Esophagus squamous epithelium (tissue), 5 donors: Measurements from ENCODE around the gene DNER. TPM values are rescaled to one million over a fixed set of nuclear protein-coding genes. Genes with fewer than 3 reads are reported as not detected.
"Not testable (repeated sequence)": the region's sequence is repeated elsewhere in the genome, so short reads cannot be mapped to it uniquely, and the experiment has no call there.

Experiments
- DNase-seq: peaks from one replicate; lab custom pipeline; 2025; lab: John Stamatoyannopoulos, UW
- H3K27ac ChIP-seq, 4 donors: fragments of 200-600 bp; sonication (generic); one replicate each; pipeline ENCODE4 v1.5.1; 2016 to 2019; ENCODE audit warnings: mild to moderate bottlenecking in 1 of 4
- H3K27me3 ChIP-seq, 4 donors: fragments of 200-600 bp; sonication (generic); 1 replicate in 3 of 4; 2 replicates in 1 of 4; pipeline versions ENCODE4 v1.5.1 to v1.6.0; 2017 to 2021; ENCODE audit warnings: antibody characterized with exemption in 1 of 4
- H3K36me3 ChIP-seq, 3 donors: fragments of 200-600 bp; sonication (generic); one replicate each; pipeline ENCODE4 v1.5.1; 2016 to 2019
- H3K4me1 ChIP-seq, 3 donors: fragments of 200-600 bp; sonication (generic); one replicate each; pipeline ENCODE4 v1.5.1; 2017 to 2019
- H3K4me3 ChIP-seq, 4 donors: fragments of 200-600 bp; sonication (generic); 1 replicate in 3 of 4; 2 replicates in 1 of 4; pipeline ENCODE4 v1.5.1; 2016 to 2019; ENCODE audit warnings: mild to moderate bottlenecking in 2 of 4, moderate library complexity in 1 of 4
- H3K9me3 ChIP-seq, 3 donors: fragments of 200-600 bp; sonication (generic); one replicate each; pipeline ENCODE4 v1.5.1; 2016 to 2019
- POLR2A ChIP-seq, 4 donors: fragments of 450-650 bp; IDR thresholded peaks; one replicate each; pipeline ENCODE4 v1.6.1; 2017; ENCODE audit warnings: antibody characterized with exemption in 4 of 4, mild to moderate bottlenecking in 4 of 4, moderate library complexity in 3 of 4
- WGBS, 2 donors: methylation state at CpG; one replicate each; pipeline ENCODE4 v1.1.5; 2018; 5-methylcytosine and 5-hydroxymethylcytosine counted together
- intact Hi-C: fragments of 100-400 bp; cut with DNase I; formaldehyde crosslinking; loops from one replicate; pipeline ENCODE4 v1.15.0; 2022
- total RNA-seq, 4 donors: library from RNA; depleted of rRNA; stranded (reverse); fragments of >200 nt; gene quantifications; one replicate each; pipeline ENCODE4 v1.1.0, GENCODE V29; 2016
- TF ChIP-seq, protein P1 (sequence below), 6 experiments: fragments of 450-650 bp in 4 of 6; fragments of 200-600 bp in 2 of 6; sonication (generic) in 2 of 6; IDR thresholded peaks; one replicate each; pipeline ENCODE4 v1.5.1; 2016 to 2019; ENCODE audit warnings: antibody characterized with exemption in 6 of 6, mild to moderate bottlenecking in 4 of 6, moderate library complexity in 4 of 6
- donor health status: DM: yes; HTN: yes; CAD: no.

Gene DNER
- total RNA-seq, 4 donors from 2014 or later, result 0.27 to 2.5 (median 0.91) TPM

GRCh38 chr2:229708335-229708734, 6.0 kb downstream of the DNER start:
- no peak overlapping the region for H3K27ac ChIP-seq
- H3K36me3 ChIP-seq, result no peaks in the 10 kb centered on the region
- 57 to 79% methylated on average over 2 of the region's 2 CpGs for WGBS, 2 donors
- H3K4me1 ChIP-seq, result peaks cover 0 to 4% (median under 1%) of the 10 kb centered on the region in 3 donors
- DNase-seq, result no peak
- H3K9me3 ChIP-seq, result no peaks in the 10 kb centered on the region
- TF ChIP-seq, protein P1, sequence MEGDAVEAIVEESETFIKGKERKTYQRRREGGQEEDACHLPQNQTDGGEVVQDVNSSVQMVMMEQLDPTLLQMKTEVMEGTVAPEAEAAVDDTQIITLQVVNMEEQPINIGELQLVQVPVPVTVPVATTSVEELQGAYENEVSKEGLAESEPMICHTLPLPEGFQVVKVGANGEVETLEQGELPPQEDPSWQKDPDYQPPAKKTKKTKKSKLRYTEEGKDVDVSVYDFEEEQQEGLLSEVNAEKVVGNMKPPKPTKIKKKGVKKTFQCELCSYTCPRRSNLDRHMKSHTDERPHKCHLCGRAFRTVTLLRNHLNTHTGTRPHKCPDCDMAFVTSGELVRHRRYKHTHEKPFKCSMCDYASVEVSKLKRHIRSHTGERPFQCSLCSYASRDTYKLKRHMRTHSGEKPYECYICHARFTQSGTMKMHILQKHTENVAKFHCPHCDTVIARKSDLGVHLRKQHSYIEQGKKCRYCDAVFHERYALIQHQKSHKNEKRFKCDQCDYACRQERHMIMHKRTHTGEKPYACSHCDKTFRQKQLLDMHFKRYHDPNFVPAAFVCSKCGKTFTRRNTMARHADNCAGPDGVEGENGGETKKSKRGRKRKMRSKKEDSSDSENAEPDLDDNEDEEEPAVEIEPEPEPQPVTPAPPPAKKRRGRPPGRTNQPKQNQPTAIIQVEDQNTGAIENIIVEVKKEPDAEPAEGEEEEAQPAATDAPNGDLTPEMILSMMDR (IDR thresholded peaks at IDR 0.05), result no peak
- no peak for TF ChIP-seq POLR2A (IDR thresholded peaks at IDR 0.05)
- H3K27me3 ChIP-seq, result peaks cover 1 to 49% (median 4%) of the 10 kb centered on the region in 4 donors
- H3K4me3 ChIP-seq, result no peak overlapping the region
- intact Hi-C loops, result no loop called here

GRCh38 chr2:229703909-229704630, 10.3 kb downstream of the DNER start:
- no peak for DNase-seq
- H3K27ac ChIP-seq, result no peak overlapping the region
- no peak overlapping the region for H3K4me3 ChIP-seq
- no peaks in the 10 kb centered on the region for H3K9me3 ChIP-seq
- TF ChIP-seq, protein P1 (IDR thresholded peaks at IDR 0.05), result no peak
- no peak for TF ChIP-seq POLR2A (IDR thresholded peaks at IDR 0.05)
- 76 to 79% methylated on average over 5 of the region's 5 CpGs for WGBS, 2 donors
- no peaks in the 10 kb centered on the region for H3K36me3 ChIP-seq
- H3K4me1 ChIP-seq, result peaks cover 0 to 8% (median 0%) of the 10 kb centered on the region in 3 donors
- intact Hi-C loops, result no loop called here
- peaks cover 0 to 10% (median 0%) of the 10 kb centered on the region in 4 donors for H3K27me3 ChIP-seq

GRCh38 chr2:229701716-229702115, 12.6 kb downstream of the DNER start:
- intact Hi-C loops, result no loop called here

DNA sequence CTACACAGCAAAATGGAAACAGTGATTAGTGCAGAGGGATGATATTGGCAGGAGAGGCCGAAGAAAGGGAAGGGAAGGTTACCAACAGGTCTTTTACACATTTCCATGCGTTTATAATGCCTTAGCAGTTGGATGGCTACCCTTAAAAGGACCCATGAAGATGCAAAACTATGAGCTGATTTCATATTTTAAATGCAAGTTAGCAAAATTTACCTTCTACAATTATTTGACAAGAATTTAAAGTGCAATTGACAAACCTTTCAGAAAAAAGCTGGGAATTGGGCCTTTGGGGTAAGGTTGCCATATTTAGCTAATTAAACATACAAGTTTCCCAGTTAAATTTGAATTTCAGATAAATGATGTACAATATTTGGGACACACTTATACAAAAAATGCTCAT, 13.3 kb downstream of the DNER start:
- 55 to 73% methylated on average over 2 of the region's 2 CpGs for WGBS, 2 donors
- Histone ChIP-seq H3K4me3 (no peak overlapping the region), H3K9me3 (no peaks in the 10 kb centered on the region), H3K36me3 (no peaks in the 10 kb centered on the region), H3K27ac (no peak overlapping the region), H3K4me1 (peaks cover 0 to 8% (median 0%) of the 10 kb centered on the region in 3 donors), H3K27me3 (no peaks in the 10 kb centered on the region)
- intact Hi-C loops, result no loop called here
- DNase-seq, result no peak
- TF ChIP-seq, protein P1 (IDR thresholded peaks at IDR 0.05), result no peak
- TF ChIP-seq POLR2A (IDR thresholded peaks at IDR 0.05), result no peak

More at GRCh38 chr2:229701716-229702115, 12.6 kb downstream of the DNER start:
- DNase-seq, result no peak
- Histone ChIP-seq H3K9me3 (no peaks in the 10 kb centered on the region), H3K27ac (no peak overlapping the region), H3K4me3 (no peak overlapping the region), H3K4me1 (peaks cover 0 to 8% (median 0%) of the 10 kb centered on the region in 3 donors), H3K27me3 (no peaks in the 10 kb centered on the region), H3K36me3 (no peaks in the 10 kb centered on the region)
- TF ChIP-seq, protein P1 (IDR thresholded peaks at IDR 0.05), result no peak
- no peak for TF ChIP-seq POLR2A (IDR thresholded peaks at IDR 0.05)
- WGBS, 2 donors, result 45 to 58% methylated on average over 6 of the region's 6 CpGs

DNA sequence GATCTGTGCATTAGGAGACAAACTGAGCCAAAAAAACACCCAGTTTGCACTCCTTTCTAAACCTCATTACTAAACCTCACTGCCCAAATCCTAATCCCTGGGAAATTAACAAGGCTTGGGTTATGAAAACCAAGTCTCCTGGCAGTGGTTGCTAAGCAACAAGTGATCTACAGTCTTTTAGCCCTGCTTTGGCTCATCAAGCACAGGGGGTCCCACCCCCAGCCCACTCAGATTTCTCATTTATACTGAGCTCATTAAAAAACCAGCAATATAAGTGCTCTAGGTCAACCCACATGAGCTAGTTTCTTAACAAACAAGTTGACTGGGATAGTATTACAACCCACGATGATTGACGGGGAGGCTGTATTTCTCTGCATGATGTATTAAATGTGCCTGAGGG, 18.4 kb downstream of the DNER start:
- Histone ChIP-seq H3K27ac (no peak overlapping the region), H3K4me1 (no peaks in the 10 kb centered on the region), H3K9me3 (no peaks in the 10 kb centered on the region), H3K27me3 (no peaks in the 10 kb centered on the region), H3K4me3 (no peak overlapping the region), H3K36me3 (no peaks in the 10 kb centered on the region)
- 84 to 100% methylated on average over 2 of the region's 2 CpGs for WGBS, 2 donors
- no peak for DNase-seq
- TF ChIP-seq POLR2A (IDR thresholded peaks at IDR 0.05), result no peak
- TF ChIP-seq, protein P1 (IDR thresholded peaks at IDR 0.05), result no peak
- intact Hi-C loops, result no loop called here

GRCh38 chr2:229693845-229694244, 20.5 kb downstream of the DNER start:
- no CpG with 5 or more reads among the region's 1 CpG for WGBS, 2 donors
- H3K27me3 ChIP-seq, intact Hi-C loops, H3K36me3 ChIP-seq, H3K27ac ChIP-seq, H3K4me1 ChIP-seq, H3K4me3 ChIP-seq, DNase-seq, H3K9me3 ChIP-seq: not testable (repeated sequence)
